Dermis lymphatic vessel endothelial cell (primary cell): ENCODE data around the gene FAM81B. TPM values are rescaled to one million over a fixed set of nuclear protein-coding genes. Genes with fewer than 3 reads are reported as not detected.

Source experiments
- total RNA-seq: library from RNA; depleted of rRNA; stranded (reverse); fragments of >200 nt; gene quantifications from 2 replicates; pipeline ENCODE4 v1.2.1, GENCODE V29; 2014

The FAM81B gene
- total RNA-seq, result not detected in 2 replicates

GRCh38 chr5:95390812-95391492, at the start of gene FAM81B:
Gene FAM81B (plus strand): TSS chr5:95391366. CDS start chr5:95391390, 24 bp downstream.

Other genes with a start within 250 kb of the FAM81B start
- gene MCTP1, start 106.3 kb upstream of the FAM81B start, total RNA-seq, result 43.4 and 74.3 TPM in 2 replicates
- gene SKIC3, start 163.6 kb downstream of the FAM81B start, total RNA-seq, result 86.0 and 111 TPM in 2 replicates
- 2.4 and 2.6 TPM in 2 replicates for gene ARSK, start 163.7 kb downstream of the FAM81B start, total RNA-seq
- gene GPR150, start 228.7 kb downstream of the FAM81B start, total RNA-seq, result under 0.01 TPM in 2 replicates